ENCODE results near the gene DBF4B. TPM values are rescaled to one million over a fixed set of nuclear protein-coding genes. Genes with fewer than 3 reads are reported as not detected.

DBF4B gene
- total and polyA plus RNA-seq, 10 of the 15 experiments (the other 5 are each of a cell fraction or from before 2014, with no cell fraction given), result 2.4 to 24.6 (median 16.9) TPM

GRCh38 chr17:44708401-44709263 lies at the start of gene DBF4B (continued):
- TF ChIP-seq PRDM15 (CRISPR knock-in tag; IDR thresholded peaks at IDR 0.05) (no peak), TAF1 (IDR thresholded peaks at IDR 0.05; ENCODE audit: borderline replicate concordance, low read depth, low read length) (peak; percentile 67; the same call in 1 of the 2 replicates), POLR2A (IDR thresholded peaks at IDR 0.05; ENCODE audit: low read depth, low read length) (peak; percentile 71), CREM (IDR thresholded peaks at IDR 0.05; ENCODE audit: low read depth) (peak; percentile 51; the same call in 1 of the 2 replicates), ELK1 (IDR thresholded peaks at IDR 0.05; ENCODE audit: low read depth, low read length) (0 out of 2 replicates have a peak, but pooled peaks have one; percentile 35), FOXK2 (IDR thresholded peaks at IDR 0.05) (peak; percentile 23; the same call in 1 of the 2 replicates), NRF1 (conservative IDR thresholded peaks at IDR 0.05; ENCODE audit: low read depth, low read length) (no peak), TARDBP (IDR thresholded peaks at IDR 0.05; ENCODE audit: borderline replicate concordance) (no peak), PAX5 (IDR thresholded peaks at IDR 0.05; ENCODE audit: borderline replicate concordance, low read depth, low read length) (no peak), SMAD5 (IDR thresholded peaks at IDR 0.05; ENCODE audit: low read depth) (peak; percentile 65; the same call in 1 of the 2 replicates), MTA3 (IDR thresholded peaks at IDR 0.05; ENCODE audit: borderline replicate concordance, low read length) (no peak; the same call in 1 of the 2 replicates), RBBP5 (conservative IDR thresholded peaks at IDR 0.05) (no peak), SKIL (IDR thresholded peaks at IDR 0.05; ENCODE audit: low read depth, poor library complexity, severe bottlenecking) (peak; percentile 76), CHD2 (IDR thresholded peaks at IDR 0.05; ENCODE audit: borderline replicate concordance, low read depth, low read length) (no peak), RB1 (IDR thresholded peaks at IDR 0.05; ENCODE audit: borderline replicate concordance) (peak; percentile 65; the same call in 1 of the 2 replicates), ZNF687 (IDR thresholded peaks at IDR 0.05) (no peak), WRNIP1 (IDR thresholded peaks at IDR 0.05; ENCODE audit: borderline replicate concordance, low read depth, low read length) (0 out of 2 replicates have a peak, but pooled peaks have one; percentile 95), BRCA1 (IDR thresholded peaks at IDR 0.05; ENCODE audit: low read depth, low read length) (no peak), MYC (IDR thresholded peaks at IDR 0.05; ENCODE audit: insufficient read depth, insufficient read length, insufficient replicate concordance, low read length, severe bottlenecking) (no peak)

Measured in GM12878 (cell line).